ENCODE data around the gene RNU1-3. TPM values are rescaled to one million over a fixed set of nuclear protein-coding genes. Genes with fewer than 3 reads are reported as not detected.

The RNU1-3 gene
- total and polyA plus RNA-seq, 2 of the 13 experiments (the other 11 are each of a cell fraction or from before 2014, with no cell fraction given), result under 0.01 to 11,018 TPM

GRCh38 chr1:16644482-16645270 lies 22.1 kb downstream of the RNU1-3 start (continued):
- TF ChIP-seq SRF (IDR thresholded peaks at IDR 0.05; ENCODE audit: low read depth, low read length) (peak; percentile 59; the same call in 1 of the 2 replicates), JUNB (CRISPR knock-in tag; IDR thresholded peaks at IDR 0.05; ENCODE audit: borderline replicate concordance) (peak; percentile 71; the same call in 1 of the 2 replicates), ZNF761 (CRISPR knock-in tag; conservative IDR thresholded peaks at IDR 0.05) (peak; percentile 83; the same call in 1 of the 2 replicates), TMF1 (CRISPR knock-in tag; IDR thresholded peaks at IDR 0.05; ENCODE audit: low read depth) (peak; percentile 41), CHCHD3 (CRISPR knock-in tag; IDR thresholded peaks at IDR 0.05) (peak; percentile 97; the same call in 1 of the 2 replicates), KDM5B (CRISPR knock-in tag; IDR thresholded peaks at IDR 0.05; ENCODE audit: borderline replicate concordance) (peak; percentile 98), HDAC1 (CRISPR knock-in tag; IDR thresholded peaks at IDR 0.05) (peak; percentile 99)
- TF ChIP-seq, protein P1, sequence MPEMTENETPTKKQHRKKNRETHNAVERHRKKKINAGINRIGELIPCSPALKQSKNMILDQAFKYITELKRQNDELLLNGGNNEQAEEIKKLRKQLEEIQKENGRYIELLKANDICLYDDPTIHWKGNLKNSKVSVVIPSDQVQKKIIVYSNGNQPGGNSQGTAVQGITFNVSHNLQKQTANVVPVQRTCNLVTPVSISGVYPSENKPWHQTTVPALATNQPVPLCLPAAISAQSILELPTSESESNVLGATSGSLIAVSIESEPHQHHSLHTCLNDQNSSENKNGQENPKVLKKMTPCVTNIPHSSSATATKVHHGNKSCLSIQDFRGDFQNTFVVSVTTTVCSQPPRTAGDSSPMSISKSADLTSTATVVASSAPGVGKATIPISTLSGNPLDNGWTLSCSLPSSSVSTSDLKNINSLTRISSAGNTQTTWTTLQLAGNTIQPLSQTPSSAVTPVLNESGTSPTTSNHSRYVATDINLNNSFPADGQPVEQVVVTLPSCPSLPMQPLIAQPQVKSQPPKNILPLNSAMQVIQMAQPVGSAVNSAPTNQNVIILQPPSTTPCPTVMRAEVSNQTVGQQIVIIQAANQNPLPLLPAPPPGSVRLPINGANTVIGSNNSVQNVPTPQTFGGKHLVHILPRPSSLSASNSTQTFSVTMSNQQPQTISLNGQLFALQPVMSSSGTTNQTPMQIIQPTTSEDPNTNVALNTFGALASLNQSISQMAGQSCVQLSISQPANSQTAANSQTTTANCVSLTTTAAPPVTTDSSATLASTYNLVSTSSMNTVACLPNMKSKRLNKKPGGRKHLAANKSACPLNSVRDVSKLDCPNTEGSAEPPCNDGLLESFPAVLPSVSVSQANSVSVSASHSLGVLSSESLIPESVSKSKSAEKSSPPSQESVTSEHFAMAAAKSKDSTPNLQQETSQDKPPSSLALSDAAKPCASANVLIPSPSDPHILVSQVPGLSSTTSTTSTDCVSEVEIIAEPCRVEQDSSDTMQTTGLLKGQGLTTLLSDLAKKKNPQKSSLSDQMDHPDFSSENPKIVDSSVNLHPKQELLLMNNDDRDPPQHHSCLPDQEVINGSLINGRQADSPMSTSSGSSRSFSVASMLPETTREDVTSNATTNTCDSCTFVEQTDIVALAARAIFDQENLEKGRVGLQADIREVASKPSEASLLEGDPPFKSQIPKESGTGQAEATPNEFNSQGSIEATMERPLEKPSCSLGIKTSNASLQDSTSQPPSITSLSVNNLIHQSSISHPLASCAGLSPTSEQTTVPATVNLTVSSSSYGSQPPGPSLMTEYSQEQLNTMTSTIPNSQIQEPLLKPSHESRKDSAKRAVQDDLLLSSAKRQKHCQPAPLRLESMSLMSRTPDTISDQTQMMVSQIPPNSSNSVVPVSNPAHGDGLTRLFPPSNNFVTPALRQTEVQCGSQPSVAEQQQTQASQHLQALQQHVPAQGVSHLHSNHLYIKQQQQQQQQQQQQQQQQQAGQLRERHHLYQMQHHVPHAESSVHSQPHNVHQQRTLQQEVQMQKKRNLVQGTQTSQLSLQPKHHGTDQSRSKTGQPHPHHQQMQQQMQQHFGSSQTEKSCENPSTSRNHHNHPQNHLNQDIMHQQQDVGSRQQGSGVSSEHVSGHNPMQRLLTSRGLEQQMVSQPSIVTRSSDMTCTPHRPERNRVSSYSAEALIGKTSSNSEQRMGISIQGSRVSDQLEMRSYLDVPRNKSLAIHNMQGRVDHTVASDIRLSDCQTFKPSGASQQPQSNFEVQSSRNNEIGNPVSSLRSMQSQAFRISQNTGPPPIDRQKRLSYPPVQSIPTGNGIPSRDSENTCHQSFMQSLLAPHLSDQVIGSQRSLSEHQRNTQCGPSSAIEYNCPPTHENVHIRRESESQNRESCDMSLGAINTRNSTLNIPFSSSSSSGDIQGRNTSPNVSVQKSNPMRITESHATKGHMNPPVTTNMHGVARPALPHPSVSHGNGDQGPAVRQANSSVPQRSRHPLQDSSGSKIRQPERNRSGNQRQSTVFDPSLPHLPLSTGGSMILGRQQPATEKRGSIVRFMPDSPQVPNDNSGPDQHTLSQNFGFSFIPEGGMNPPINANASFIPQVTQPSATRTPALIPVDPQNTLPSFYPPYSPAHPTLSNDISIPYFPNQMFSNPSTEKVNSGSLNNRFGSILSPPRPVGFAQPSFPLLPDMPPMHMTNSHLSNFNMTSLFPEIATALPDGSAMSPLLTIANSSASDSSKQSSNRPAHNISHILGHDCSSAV (CRISPR knock-in tag; IDR thresholded peaks at IDR 0.05; ENCODE audit: borderline replicate concordance), result peak; percentile 92; the same call in 1 of the 2 replicates
- TF ChIP-seq, protein P2, sequence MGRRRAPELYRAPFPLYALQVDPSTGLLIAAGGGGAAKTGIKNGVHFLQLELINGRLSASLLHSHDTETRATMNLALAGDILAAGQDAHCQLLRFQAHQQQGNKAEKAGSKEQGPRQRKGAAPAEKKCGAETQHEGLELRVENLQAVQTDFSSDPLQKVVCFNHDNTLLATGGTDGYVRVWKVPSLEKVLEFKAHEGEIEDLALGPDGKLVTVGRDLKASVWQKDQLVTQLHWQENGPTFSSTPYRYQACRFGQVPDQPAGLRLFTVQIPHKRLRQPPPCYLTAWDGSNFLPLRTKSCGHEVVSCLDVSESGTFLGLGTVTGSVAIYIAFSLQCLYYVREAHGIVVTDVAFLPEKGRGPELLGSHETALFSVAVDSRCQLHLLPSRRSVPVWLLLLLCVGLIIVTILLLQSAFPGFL (CRISPR knock-in tag; IDR thresholded peaks at IDR 0.05), result peak; percentile 95
- TF ChIP-seq, protein P3, sequence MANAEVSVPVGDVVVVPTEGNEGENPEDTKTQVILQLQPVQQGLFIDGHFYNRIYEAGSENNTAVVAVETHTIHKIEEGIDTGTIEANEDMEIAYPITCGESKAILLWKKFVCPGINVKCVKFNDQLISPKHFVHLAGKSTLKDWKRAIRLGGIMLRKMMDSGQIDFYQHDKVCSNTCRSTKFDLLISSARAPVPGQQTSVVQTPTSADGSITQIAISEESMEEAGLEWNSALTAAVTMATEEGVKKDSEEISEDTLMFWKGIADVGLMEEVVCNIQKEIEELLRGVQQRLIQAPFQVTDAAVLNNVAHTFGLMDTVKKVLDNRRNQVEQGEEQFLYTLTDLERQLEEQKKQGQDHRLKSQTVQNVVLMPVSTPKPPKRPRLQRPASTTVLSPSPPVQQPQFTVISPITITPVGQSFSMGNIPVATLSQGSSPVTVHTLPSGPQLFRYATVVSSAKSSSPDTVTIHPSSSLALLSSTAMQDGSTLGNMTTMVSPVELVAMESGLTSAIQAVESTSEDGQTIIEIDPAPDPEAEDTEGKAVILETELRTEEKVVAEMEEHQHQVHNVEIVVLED (CRISPR knock-in tag; IDR thresholded peaks at IDR 0.05; ENCODE audit: borderline replicate concordance), result peak; percentile 93
- TF ChIP-seq, protein P4, sequence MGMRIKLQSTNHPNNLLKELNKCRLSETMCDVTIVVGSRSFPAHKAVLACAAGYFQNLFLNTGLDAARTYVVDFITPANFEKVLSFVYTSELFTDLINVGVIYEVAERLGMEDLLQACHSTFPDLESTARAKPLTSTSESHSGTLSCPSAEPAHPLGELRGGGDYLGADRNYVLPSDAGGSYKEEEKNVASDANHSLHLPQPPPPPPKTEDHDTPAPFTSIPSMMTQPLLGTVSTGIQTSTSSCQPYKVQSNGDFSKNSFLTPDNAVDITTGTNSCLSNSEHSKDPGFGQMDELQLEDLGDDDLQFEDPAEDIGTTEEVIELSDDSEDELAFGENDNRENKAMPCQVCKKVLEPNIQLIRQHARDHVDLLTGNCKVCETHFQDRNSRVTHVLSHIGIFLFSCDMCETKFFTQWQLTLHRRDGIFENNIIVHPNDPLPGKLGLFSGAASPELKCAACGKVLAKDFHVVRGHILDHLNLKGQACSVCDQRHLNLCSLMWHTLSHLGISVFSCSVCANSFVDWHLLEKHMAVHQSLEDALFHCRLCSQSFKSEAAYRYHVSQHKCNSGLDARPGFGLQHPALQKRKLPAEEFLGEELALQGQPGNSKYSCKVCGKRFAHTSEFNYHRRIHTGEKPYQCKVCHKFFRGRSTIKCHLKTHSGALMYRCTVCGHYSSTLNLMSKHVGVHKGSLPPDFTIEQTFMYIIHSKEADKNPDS (CRISPR knock-in tag; IDR thresholded peaks at IDR 0.05), result peak; percentile 91; the same call in 1 of the 2 replicates

Data from HepG2 (cell line).